Hepatocyte (in vitro differentiated cells): ENCODE results near the gene C19orf25. TPM values are rescaled to one million over a fixed set of nuclear protein-coding genes. Genes with fewer than 3 reads are reported as not detected.

Source experiments
- DNase-seq: peaks from one replicate; pipeline ENCODE4 v3.0.0-alpha.2; 2016; ENCODE audit warnings: low spot score
- H2AFZ ChIP-seq: fragments of 200-600 bp; sonication (generic); 2 replicates; pipeline ENCODE4 v1.6.0; 2016; ENCODE audit warnings: antibody characterized with exemption, mild to moderate bottlenecking
- H3K27ac ChIP-seq: fragments of 200-600 bp; sonication (generic); 2 replicates; pipeline ENCODE4 v1.5.1; 2016; ENCODE audit warnings: mild to moderate bottlenecking
- H3K27me3 ChIP-seq: fragments of 200-600 bp; sonication (generic); 2 replicates; pipeline ENCODE4 v1.6.1; 2016
- H3K36me3 ChIP-seq: fragments of 200-600 bp; sonication (generic); replicated peaks from 2 replicates; pipeline ENCODE4 v1.5.1; 2016; ENCODE audit warnings: low read depth; ENCODE audit not compliant: insufficient read depth
- H3K4me1 ChIP-seq: fragments of 200-600 bp; sonication (generic); 2 replicates; pipeline ENCODE4 v1.5.1; 2016; ENCODE audit warnings: mild to moderate bottlenecking, moderate library complexity; ENCODE audit not compliant: insufficient read depth
- H3K4me2 ChIP-seq: fragments of 200-600 bp; sonication (generic); 2 replicates; pipeline ENCODE4 v1.6.0; 2016
- H3K4me3 ChIP-seq: fragments of 200-600 bp; sonication (generic); 2 replicates; pipeline ENCODE4 v1.5.1; 2016; ENCODE audit warnings: mild to moderate bottlenecking
- H3K79me2 ChIP-seq: fragments of 200-600 bp; sonication (generic); 2 replicates; pipeline ENCODE4 v1.6.0; 2017; ENCODE audit warnings: mild to moderate bottlenecking
- H3K9me2 ChIP-seq: fragments of 200-600 bp; sonication (generic); replicated peaks from 2 replicates; pipeline ENCODE4 v1.6.0; 2017; ENCODE audit warnings: mild to moderate bottlenecking; ENCODE audit not compliant: insufficient read depth
- H3K9me3 ChIP-seq: fragments of 200-600 bp; sonication (generic); 2 replicates; pipeline ENCODE4 v1.5.1; 2016; ENCODE audit warnings: low read depth, mild to moderate bottlenecking
- H4K20me1 ChIP-seq: fragments of 200-600 bp; sonication (generic); 2 replicates; pipeline ENCODE4 v1.6.0; 2016; ENCODE audit warnings: mild to moderate bottlenecking; ENCODE audit not compliant: insufficient read depth, poor library complexity, severe bottlenecking
- CTCF ChIP-seq: fragments of 200-600 bp; sonication (generic); IDR thresholded peaks from 2 replicates; pipeline ENCODE4 v1.5.1; 2016; ENCODE audit warnings: antibody characterized with exemption, mild to moderate bottlenecking; ENCODE audit not compliant: poor library complexity
- EZH2 ChIP-seq: fragments of 200-600 bp; sonication (generic); IDR thresholded peaks from 2 replicates; pipeline ENCODE4 v1.6.1; 2016; ENCODE audit warnings: antibody characterized with exemption, mild to moderate bottlenecking, borderline replicate concordance
- EZH2phosphoT487 ChIP-seq: fragments of 200-600 bp; sonication (generic); IDR thresholded peaks from one replicate; pipeline ENCODE4 v1.6.1; 2018; ENCODE audit warnings: antibody characterized with exemption, mild to moderate bottlenecking, low read depth, moderate library complexity; ENCODE audit not compliant: unreplicated experiment, severe bottlenecking
- WGBS: methylation state at CpG from one replicate; pipeline ENCODE4 v1.1.6; 2016; ENCODE audit warnings: low lambda C conversion rate; ENCODE audit errors: missing lambda C conversion rate; 5-methylcytosine and 5-hydroxymethylcytosine counted together
- polyA plus RNA-seq: library from polyadenylated mRNA; unstranded; fragments of >200 nt; fragmentation: Nextera tagmentation; extraction: Ambion mirVana; gene quantifications from 2 replicates; pipeline ENCODE4 v1.2.1, GENCODE V29; 2016
- total RNA-seq: library from RNA; depleted of rRNA; stranded (reverse); fragments of >200 nt; gene quantifications from 2 replicates; pipeline ENCODE4 v1.2.3, GENCODE V29; 2014

Gene C19orf25
- total and polyA plus RNA-seq, 2 experiments from 2014 or later, result 36.3 to 43.6 TPM

- Histone ChIP-seq H3K27me3 (no peaks in the 10 kb centered on the region), H3K27ac (no peak overlapping the region), H3K4me3 (no peak overlapping the region), H4K20me1 (no peaks in the 10 kb centered on the region), H3K36me3 (no peaks in the 10 kb centered on the region), H3K4me1 (peaks cover 5% of the 10 kb centered on the region), H3K79me2 (peaks cover 18% of the 10 kb centered on the region), H3K9me3 (no peaks in the 10 kb centered on the region), H3K9me2 (no peaks in the 10 kb centered on the region), H2AFZ (no peak overlapping the region), H3K4me2 (no peak overlapping the region)
- 95% methylated on average over 44 of the region's 47 CpGs for WGBS
- TF ChIP-seq EZH2phosphoT487 (no peak), EZH2 (no peak), CTCF (no peak)
- no peak for DNase-seq
Measured at GRCh38 chr19:1433119-1434039, 45.6 kb downstream of the C19orf25 start.

GRCh38 chr19:1432507-1432887 lies 46.5 kb downstream of the C19orf25 start:
- Histone ChIP-seq H3K9me3 (no peaks in the 10 kb centered on the region), H4K20me1 (peaks cover 5% of the 10 kb centered on the region), H3K4me2 (no peak overlapping the region), H2AFZ (no peak overlapping the region), H3K27ac (no peak overlapping the region), H3K79me2 (peaks cover 26% of the 10 kb centered on the region), H3K27me3 (no peaks in the 10 kb centered on the region), H3K4me3 (no peak overlapping the region), H3K9me2 (no peaks in the 10 kb centered on the region), H3K36me3 (no peaks in the 10 kb centered on the region), H3K4me1 (peaks cover 5% of the 10 kb centered on the region)
- DNase-seq, result no peak
- no peak for TF ChIP-seq EZH2
- no peak for TF ChIP-seq EZH2phosphoT487
- no peak for TF ChIP-seq CTCF
- WGBS, result 98% methylated on average over 12 of the region's 16 CpGs

- Histone ChIP-seq H3K79me2 (peaks cover 32% of the 10 kb centered on the region), H3K4me2 (no peak overlapping the region), H3K9me3 (no peaks in the 10 kb centered on the region), H4K20me1 (peaks cover 5% of the 10 kb centered on the region), H2AFZ (no peak overlapping the region), H3K4me1 (peaks cover 5% of the 10 kb centered on the region), H3K27me3 (no peaks in the 10 kb centered on the region), H3K27ac (no peak overlapping the region), H3K4me3 (no peak overlapping the region), H3K36me3 (no peaks in the 10 kb centered on the region), H3K9me2 (no peaks in the 10 kb centered on the region)
- DNase-seq, result no peak
- WGBS, result 94% methylated on average over 24 of the region's 24 CpGs
- TF ChIP-seq EZH2phosphoT487 (no peak), CTCF (no peak), EZH2 (no peak)
Measured at GRCh38 chr19:1431759-1432506, 47.1 kb downstream of the C19orf25 start.
